ENCODE measurements around the gene ADSS2.

GRCh38 chr1:244394826-244395765 lies 56.6 kb downstream of the ADSS2 start:
- no peak for TF ChIP-seq CTCF (IDR thresholded peaks at IDR 0.05)
- TF ChIP-seq EP300 (IDR thresholded peaks at IDR 0.05): no peak

All from upper lobe of left lung (tissue), 4 donors.